Measurements from ENCODE around the gene TRAF5.

- TF ChIP-seq CTCF (IDR thresholded peaks at IDR 0.05) (no peak), POLR2A (IDR thresholded peaks at IDR 0.05) (no peak)
Observed at GRCh38 chr1:211355873-211356272, 29.2 kb downstream of the TRAF5 start.

All from adrenal gland (tissue), 5 donors.